HAP-1 (cell line): Measurements from ENCODE around the gene ASB9.
"Not testable (repeated sequence)": the region's sequence is repeated elsewhere in the genome, so short reads cannot be mapped to it uniquely, and the experiment has no call there.

Experiments used
- DNase-seq, 2 experiments: peaks; one replicate each; pipeline ENCODE4 v3.0.0-alpha.2; 2016 to 2020; ENCODE audit warnings: low spot score in 2 of 2
- H3K27me3 ChIP-seq: fragments of 250-450 bp; sonication (Bioruptor Pico); 2 replicates; pipeline ENCODE4 v1.5.1; 2020; ENCODE audit warnings: low read depth, mild to moderate bottlenecking, moderate library complexity
- H3K36me3 ChIP-seq: fragments of 250-450 bp; sonication (Bioruptor Pico); replicated peaks from 2 replicates; pipeline ENCODE4 v1.5.1; 2020; ENCODE audit warnings: mild to moderate bottlenecking
- H3K4me1 ChIP-seq: fragments of 250-450 bp; sonication (Bioruptor Pico); 2 replicates; pipeline ENCODE4 v1.5.1; 2020; ENCODE audit warnings: mild to moderate bottlenecking
- H3K4me3 ChIP-seq: fragments of 250-450 bp; sonication (Bioruptor Pico); 2 replicates; pipeline ENCODE4 v1.5.1; 2020; ENCODE audit warnings: mild to moderate bottlenecking, moderate library complexity
- H3K9me3 ChIP-seq: fragments of 250-450 bp; sonication (Bioruptor Pico); 2 replicates; pipeline ENCODE4 v1.5.1; 2020; ENCODE audit warnings: mild to moderate bottlenecking, moderate library complexity
- in situ Hi-C: fragments of 300-500 bp; cut with MboI; formaldehyde crosslinking; loops from 3 replicates; pipeline ENCODE4 v1.14.3; 2020; ENCODE audit warnings: low sequenced_read_pairs, inconsistent platforms, mixed read lengths

Gene ASB9

DNA sequence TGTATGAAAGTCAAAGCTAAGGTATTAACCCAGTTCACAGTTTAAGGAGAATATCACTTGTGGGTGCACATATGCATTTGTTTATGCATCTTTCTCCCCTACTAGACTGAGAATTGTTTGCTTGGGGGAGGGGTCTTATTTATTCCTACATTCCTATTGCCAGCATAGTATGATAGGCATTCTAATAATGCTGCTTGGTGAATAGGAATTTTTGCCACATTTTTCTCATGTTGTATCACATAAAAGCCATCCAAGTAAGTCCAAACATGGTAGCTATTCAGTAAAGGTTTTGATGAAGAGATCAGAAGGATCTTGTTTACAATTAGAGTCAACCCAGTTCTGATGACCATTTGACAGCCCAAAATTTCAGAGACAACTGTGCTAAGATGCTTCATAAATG is 48.6 kb downstream of the ASB9 start:
- Histone ChIP-seq H3K27me3 (0 out of 2 replicates have a peak, but pooled peaks cover 3% of the 10 kb centered on the region), H3K4me1 (no peaks in the 10 kb centered on the region), H3K36me3 (no peaks in the 10 kb centered on the region), H3K9me3 (no peaks in the 10 kb centered on the region), H3K4me3 (no peak overlapping the region)
- no peak for DNase-seq
- in situ Hi-C loops: no loop called here

DNA sequence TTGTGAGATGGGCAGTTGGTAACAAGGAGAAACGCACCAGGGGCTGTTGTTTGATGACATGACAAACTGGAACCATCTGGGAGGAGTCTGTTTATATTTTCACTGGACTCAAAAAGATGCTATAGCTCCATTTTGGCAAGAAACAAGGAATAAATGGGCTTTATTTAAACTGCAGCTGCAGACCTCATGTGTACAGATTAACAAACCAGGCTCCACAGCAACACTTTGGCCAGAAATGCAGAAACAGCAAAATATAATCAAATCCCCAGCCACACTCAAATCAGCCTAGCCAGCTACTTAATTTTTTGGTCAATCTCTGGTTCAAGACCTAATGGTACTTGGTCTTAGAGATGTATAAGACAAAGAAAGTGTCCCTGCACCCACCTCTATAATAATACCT is 52.7 kb downstream of the ASB9 start:
- H3K4me3 ChIP-seq: no peak overlapping the region
- H3K27me3 ChIP-seq: 0 out of 2 replicates have a peak, but pooled peaks cover 3% of the 10 kb centered on the region
- no peaks in the 10 kb centered on the region for H3K36me3 ChIP-seq
- in situ Hi-C loops: no loop called here
- H3K4me1 ChIP-seq: no peaks in the 10 kb centered on the region
- DNase-seq: no peak
- no peaks in the 10 kb centered on the region for H3K9me3 ChIP-seq

DNA sequence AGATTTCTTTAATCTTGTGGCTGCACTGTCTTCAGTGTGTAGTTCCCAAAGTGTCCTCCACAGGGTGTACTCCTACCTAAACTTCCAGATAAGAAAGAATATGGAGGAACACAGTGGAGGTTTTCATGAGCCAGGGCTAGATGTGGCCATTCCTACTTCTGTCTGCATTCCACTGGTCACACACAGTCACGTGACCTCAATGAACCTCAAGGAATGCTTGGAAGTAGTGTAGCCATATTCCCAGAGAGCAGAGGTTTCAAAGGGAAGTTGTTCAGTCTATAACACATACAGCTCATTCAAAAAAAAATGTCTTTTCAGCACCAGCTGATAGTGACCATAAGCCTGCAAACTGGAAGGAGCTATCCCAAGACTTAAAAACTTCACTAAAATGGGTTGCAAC is 53.6 kb downstream of the ASB9 start:
- no peak overlapping the region for H3K4me3 ChIP-seq
- DNase-seq: no peak
- H3K4me1 ChIP-seq: no peaks in the 10 kb centered on the region
- H3K36me3 ChIP-seq: no peaks in the 10 kb centered on the region
- 0 out of 2 replicates have a peak, but pooled peaks cover 2% of the 10 kb centered on the region for H3K27me3 ChIP-seq
- in situ Hi-C loops: no loop called here
- no peaks in the 10 kb centered on the region for H3K9me3 ChIP-seq

DNA sequence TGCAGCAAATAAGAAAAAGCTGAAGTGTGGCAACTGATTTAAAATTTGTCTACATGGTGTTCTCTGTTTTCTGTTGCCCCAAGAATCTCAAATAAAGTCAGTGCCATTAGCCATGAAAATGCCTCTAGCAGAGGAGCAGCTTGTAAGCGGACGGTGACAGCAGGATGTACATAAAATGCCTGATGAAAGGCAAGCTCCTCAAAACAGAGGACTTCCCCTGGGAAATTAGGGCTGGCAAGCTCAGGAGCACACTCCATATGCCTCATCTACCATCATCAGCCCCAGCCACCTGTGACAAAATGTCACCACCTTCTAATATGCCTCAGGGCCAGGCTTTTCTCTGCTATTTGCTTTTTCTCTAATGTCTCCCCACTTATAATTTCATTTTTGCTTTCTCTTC is 54.5 kb downstream of the ASB9 start:
- in situ Hi-C loops: no loop called here
- H3K4me3 ChIP-seq: no peak overlapping the region
- H3K27me3 ChIP-seq: no peaks in the 10 kb centered on the region
- DNase-seq: no peak
- H3K36me3 ChIP-seq: no peaks in the 10 kb centered on the region
- no peaks in the 10 kb centered on the region for H3K4me1 ChIP-seq
- H3K9me3 ChIP-seq: no peaks in the 10 kb centered on the region

DNA sequence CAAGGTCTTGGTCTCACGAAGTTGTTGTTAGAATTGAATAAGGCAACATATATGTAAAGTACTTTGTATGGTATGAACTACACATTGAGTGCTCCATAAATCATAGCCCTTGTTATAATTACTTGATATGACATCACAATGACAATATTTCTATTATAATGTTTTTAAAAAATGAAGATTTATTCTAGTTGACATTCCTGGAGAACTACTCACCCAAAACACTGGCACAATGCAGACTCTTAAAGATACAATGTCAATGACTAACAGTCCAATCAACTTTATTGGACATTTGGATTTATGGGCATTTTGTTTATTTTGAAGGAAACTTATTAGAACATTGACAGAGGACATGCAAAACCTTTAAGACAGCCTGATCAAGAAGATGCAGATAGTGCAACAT is 55.3 kb downstream of the ASB9 start:
- H3K4me1 ChIP-seq: no peaks in the 10 kb centered on the region
- in situ Hi-C loops: no loop called here
- H3K36me3 ChIP-seq: no peaks in the 10 kb centered on the region

DNA sequence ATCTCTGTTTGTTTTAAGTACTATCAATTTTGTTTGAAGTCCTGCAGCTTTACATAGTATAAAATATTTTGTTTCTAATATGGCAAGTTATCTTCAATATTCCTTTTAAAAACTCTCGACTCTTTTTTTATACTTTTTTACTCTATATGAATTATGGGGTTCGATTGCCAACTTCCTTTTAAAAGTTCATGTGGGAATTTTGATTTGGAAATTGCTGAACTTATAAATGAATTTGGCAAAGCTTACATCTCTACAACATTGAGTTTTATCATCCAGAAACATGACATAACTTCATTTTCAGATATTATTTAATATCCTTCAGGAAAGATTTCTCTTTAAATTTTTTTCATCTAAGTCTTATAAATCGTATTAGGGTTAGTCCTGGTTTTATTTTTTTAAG is 60.8 kb downstream of the ASB9 start:
- DNase-seq: no peak
- in situ Hi-C loops: no loop called here
- no peaks in the 10 kb centered on the region for H3K9me3 ChIP-seq
- no peak overlapping the region for H3K4me3 ChIP-seq
- no peaks in the 10 kb centered on the region; the same call in 1 of the 2 replicates for H3K27me3 ChIP-seq
- H3K4me1 ChIP-seq: no peaks in the 10 kb centered on the region
- H3K36me3 ChIP-seq: no peaks in the 10 kb centered on the region

More for the DNA sequence above, 55.3 kb downstream of the ASB9 start:
- DNase-seq: no peak
- H3K9me3 ChIP-seq: no peaks in the 10 kb centered on the region
- H3K27me3 ChIP-seq: no peaks in the 10 kb centered on the region
- no peak overlapping the region for H3K4me3 ChIP-seq

DNA sequence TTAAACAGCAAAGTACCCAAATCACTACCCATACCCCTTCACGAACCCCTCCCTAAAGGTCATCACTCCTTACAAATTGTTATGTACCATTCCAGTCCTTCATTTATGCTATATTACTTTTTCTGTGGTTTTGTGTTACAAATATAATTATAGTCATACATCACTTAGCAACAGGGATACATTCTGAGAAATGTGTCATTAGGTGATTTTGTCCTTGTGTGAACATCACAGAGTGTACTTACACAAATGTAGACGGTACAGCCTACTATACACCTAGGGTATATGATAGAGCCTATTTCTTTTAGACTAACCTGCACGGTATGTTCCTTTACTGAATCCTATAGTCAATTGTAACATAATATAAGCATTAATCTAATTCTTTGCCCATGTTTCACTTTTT is 61.9 kb downstream of the ASB9 start:
- Histone ChIP-seq H3K9me3 (no peaks in the 10 kb centered on the region), H3K4me1 (no peaks in the 10 kb centered on the region), H3K27me3 (no peaks in the 10 kb centered on the region; the same call in 1 of the 2 replicates), H3K36me3 (no peaks in the 10 kb centered on the region), H3K4me3 (no peak overlapping the region)
- in situ Hi-C loops: no loop called here
- DNase-seq: no peak

DNA sequence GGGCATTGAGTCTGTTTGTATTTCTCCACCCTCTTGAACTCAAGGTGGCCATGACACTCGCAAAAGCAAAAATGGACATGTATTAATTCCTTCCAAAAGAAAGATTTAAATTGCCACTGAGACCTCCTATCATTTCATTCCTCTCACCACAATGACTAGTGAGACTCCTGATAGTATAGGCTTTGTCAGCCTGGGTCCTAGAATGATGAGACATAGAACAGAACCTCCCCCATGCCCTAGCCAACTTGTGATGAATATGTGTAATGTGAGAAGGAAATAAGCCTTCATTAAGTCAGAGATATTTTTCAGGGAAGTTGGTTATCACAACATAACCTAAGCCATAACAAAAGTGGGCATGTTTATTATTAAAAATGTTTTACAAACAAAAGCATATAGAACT is 62.5 kb downstream of the ASB9 start:
- no peak for DNase-seq
- in situ Hi-C loops: no loop called here
- Histone ChIP-seq H3K4me1 (no peaks in the 10 kb centered on the region), H3K4me3 (no peak overlapping the region), H3K27me3 (no peaks in the 10 kb centered on the region; the same call in 1 of the 2 replicates), H3K9me3 (no peaks in the 10 kb centered on the region), H3K36me3 (no peaks in the 10 kb centered on the region)

DNA sequence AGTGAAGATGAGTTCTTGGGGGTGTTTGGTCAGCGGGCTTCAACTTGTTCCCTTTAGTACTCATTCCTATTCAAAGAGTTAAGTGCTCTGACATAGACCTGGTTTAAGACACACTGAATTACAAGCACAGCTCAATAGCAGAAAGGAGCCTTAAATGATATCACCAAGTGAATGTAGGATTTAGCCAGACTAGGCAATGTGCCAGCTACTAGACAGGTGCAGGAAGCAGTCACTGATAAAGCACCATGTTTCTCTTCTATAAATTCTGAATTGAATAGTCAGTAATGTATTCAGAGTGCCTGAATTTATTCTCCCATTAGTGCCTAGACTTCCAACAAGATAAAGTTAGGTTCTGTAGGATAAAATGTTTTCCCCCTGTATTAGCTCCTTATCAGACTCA is 63.6 kb downstream of the ASB9 start:
- in situ Hi-C loops: no loop called here
- Histone ChIP-seq H3K9me3 (no peaks in the 10 kb centered on the region), H3K27me3 (no peaks in the 10 kb centered on the region; the same call in 1 of the 2 replicates), H3K4me1 (no peaks in the 10 kb centered on the region), H3K4me3 (no peak overlapping the region), H3K36me3 (no peaks in the 10 kb centered on the region)
- DNase-seq: no peak

DNA sequence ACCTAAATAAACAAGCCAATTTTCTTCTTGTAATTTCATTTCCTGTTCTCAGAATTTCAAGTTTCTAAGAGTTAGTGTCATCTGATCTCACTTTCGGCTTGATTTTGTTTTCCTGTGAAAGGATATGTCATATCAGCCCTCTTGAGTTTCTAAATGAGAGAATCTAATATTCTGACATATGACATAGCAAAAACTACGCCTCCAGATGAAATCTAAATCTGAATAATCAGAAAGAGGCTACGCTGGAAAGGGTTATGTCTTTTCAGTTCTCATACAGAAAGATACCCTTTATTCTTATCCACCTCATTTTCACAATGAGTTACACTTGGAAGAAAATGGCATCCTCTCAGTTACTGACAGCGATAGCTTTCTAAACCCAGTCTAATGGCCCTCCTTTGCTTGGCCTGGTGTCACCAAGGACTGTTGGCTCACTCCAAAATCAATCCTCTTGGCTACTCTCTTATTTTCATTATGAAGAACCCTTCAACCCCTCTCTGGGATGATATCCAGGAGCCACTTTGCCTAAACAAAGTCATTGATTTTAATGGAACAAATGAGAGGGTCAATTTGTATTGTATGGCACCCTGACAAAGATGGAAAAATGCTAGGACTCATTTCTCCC is 65.6 kb downstream of the ASB9 start:
- no peaks in the 10 kb centered on the region for H3K36me3 ChIP-seq
- in situ Hi-C loops: no loop called here
- no peaks in the 10 kb centered on the region; the same call in 1 of the 2 replicates for H3K27me3 ChIP-seq
- no peak overlapping the region for H3K4me3 ChIP-seq
- H3K4me1 ChIP-seq: no peaks in the 10 kb centered on the region
- H3K9me3 ChIP-seq: no peaks in the 10 kb centered on the region
- DNase-seq: no peak

DNA sequence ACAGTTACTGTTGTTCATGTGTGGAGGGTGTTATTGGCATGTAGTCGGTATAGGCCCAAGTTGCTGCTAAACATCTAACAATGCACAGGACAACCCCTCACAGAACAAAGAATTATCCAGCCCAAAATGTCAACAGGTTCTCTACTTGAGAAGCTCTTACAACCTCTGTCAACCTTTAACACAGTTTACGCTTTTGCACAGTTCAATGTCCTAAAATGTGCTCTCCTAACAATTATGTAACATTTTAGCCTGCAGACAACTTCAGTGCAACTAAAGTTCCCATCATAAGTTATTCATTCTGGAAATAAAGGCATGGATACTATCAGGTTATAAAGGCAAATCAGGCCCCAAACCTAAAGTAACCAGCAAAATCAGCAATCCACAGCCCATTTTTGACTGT is 66.2 kb downstream of the ASB9 start:
- no peaks in the 10 kb centered on the region for H3K4me1 ChIP-seq
- DNase-seq: no peak
- H3K27me3 ChIP-seq: no peaks in the 10 kb centered on the region; the same call in 1 of the 2 replicates
- no peak overlapping the region for H3K4me3 ChIP-seq
- in situ Hi-C loops: no loop called here
- H3K36me3 ChIP-seq: no peaks in the 10 kb centered on the region
- H3K9me3 ChIP-seq: no peaks in the 10 kb centered on the region

DNA sequence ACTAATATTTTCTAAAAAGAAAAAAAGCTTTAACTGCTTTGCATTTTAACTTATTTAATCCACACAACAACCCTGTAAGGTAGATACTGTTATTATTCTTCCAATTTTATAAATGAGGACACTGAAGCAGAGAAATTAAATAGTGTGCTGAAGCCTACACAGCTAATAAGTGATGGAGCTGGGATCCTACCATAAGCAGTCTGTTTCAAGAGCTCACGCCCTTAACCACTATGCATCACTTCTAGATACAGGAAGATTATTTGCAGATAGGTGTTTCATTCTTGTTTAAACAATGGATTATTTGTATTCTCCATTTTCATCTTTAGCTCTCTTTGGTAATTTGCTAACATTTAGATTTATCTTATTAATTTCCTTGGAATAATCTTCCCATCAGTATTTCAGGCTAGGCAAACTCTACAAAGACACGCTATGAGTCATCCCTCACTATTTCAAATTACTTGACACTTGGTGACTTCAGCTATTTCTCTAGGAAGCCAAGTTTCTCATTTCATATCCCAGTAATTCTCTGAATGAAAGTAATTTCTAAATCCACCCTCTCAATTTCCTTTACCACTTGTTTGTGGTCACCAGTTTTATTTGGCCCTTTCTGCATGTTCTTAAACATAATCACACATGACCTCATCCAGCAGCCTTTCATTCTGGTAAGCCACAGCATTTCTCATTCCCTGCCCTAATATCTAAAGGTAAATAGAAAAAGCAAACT is 67.3 kb downstream of the ASB9 start:
- H3K9me3 ChIP-seq: no peaks in the 10 kb centered on the region
- no peaks in the 10 kb centered on the region; the same call in 1 of the 2 replicates for H3K27me3 ChIP-seq
- no peak overlapping the region for H3K4me3 ChIP-seq
- in situ Hi-C loops: no loop called here
- no peak for DNase-seq
- H3K4me1 ChIP-seq: no peaks in the 10 kb centered on the region
- no peaks in the 10 kb centered on the region for H3K36me3 ChIP-seq

DNA sequence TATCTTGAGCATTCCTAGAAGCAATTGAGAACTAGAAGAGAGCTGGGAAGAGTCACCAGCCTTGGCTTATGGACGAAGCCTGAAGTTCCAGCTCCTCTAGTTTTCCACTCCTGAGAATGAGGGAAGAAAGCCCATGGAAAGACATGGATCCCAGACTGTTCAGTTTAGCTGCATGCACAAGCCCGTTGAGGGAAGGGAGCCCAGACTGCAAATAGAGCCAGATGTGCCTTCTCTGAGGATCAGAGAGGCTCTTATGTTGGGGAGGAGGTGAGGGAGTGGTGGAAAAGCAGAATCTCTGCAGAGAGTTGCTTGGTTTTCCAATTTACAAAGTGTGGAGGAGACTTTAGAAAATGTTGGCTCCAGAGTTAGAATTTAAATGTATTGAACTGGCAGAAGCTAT is 69.0 kb downstream of the ASB9 start:
- no peaks in the 10 kb centered on the region for H3K36me3 ChIP-seq
- no peaks in the 10 kb centered on the region for H3K9me3 ChIP-seq
- in situ Hi-C loops: no loop called here
- no peak overlapping the region for H3K4me3 ChIP-seq
- DNase-seq: no peak
- H3K27me3 ChIP-seq: no peaks in the 10 kb centered on the region; the same call in 1 of the 2 replicates
- H3K4me1 ChIP-seq: no peaks in the 10 kb centered on the region

DNA sequence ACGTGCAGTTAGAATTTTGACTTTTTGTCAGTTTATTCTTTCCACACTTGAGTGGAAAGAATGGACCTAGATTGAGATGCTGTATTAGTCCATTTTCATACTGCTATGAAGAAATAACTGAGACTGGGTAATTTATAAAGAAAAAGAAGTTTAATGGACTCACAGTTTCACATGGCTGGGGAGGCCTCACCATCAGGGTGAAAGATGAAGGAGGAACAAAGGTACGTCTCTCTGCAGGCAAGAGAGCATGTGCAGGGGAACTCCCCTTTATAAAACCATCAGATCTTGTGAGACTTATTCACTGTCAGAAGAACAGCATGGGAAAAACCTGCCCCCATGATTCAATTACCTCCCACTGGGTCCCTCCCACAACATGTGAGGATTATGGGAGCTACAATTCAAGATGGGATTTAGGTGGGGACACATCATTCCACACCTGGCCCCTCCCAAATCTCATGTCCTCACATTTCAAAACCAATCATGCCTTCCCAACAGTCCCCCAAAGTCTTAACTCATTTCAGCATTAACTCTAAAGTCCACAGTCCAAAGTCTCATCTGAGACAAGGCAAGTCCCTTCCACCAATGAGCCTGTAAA is 71.2 kb downstream of the ASB9 start:
- H3K9me3 ChIP-seq, in situ Hi-C loops: not testable (repeated sequence)

More for the DNA sequence above, 71.2 kb downstream of the ASB9 start:
- H3K27me3 ChIP-seq, H3K4me3 ChIP-seq, DNase-seq, H3K4me1 ChIP-seq, H3K36me3 ChIP-seq: not testable (repeated sequence)
